Body of pancreas (tissue), 4 donors: ENCODE results near the gene LSM14B. TPM values are rescaled to one million over a fixed set of nuclear protein-coding genes. Genes with fewer than 3 reads are reported as not detected.

Experiments
- ATAC-seq: fragments of 150-250 bp; one replicate; pipeline ENCODE4 v1.9.1; 2016
- DNase-seq, 4 donors: peaks; one replicate each; pipeline ENCODE4 v3.0.0-alpha.2; 2019
- H3K27ac ChIP-seq, 4 donors: fragments of 200-600 bp; sonication (generic); 1 replicate in 3 of 4; 2 replicates in 1 of 4; pipeline versions ENCODE4 v1.5.1 to v1.6.1; 2016 to 2019; ENCODE audit warnings: mild to moderate bottlenecking in 1 of 4, mixed read lengths in 1 of 4, moderate library complexity in 1 of 4
- H3K27me3 ChIP-seq, 2 donors: fragments of 200-600 bp; sonication (generic); one replicate each; pipeline ENCODE4 v1.6.0; 2016; ENCODE audit warnings: mild to moderate bottlenecking in 1 of 2
- H3K36me3 ChIP-seq, 2 donors: fragments of 200-600 bp; sonication (generic); replicated peaks in 1 of 2; 2 replicates each; pipeline ENCODE4 v1.5.1; 2016; ENCODE audit warnings: low read depth in 2 of 2; ENCODE audit not compliant: insufficient read depth in 1 of 2
- H3K4me1 ChIP-seq: fragments of 200-600 bp; sonication (generic); one replicate; pipeline ENCODE4 v1.6.0; 2016
- H3K4me3 ChIP-seq, 2 donors: fragments of 200-600 bp; sonication (generic); 1 replicate in 1 of 2; 2 replicates in 1 of 2; pipeline ENCODE4 v1.5.1; 2016 to 2019
- H3K9me3 ChIP-seq, 3 donors: fragments of 200-600 bp; sonication (generic); 1 replicate in 2 of 3; 2 replicates in 1 of 3; pipeline ENCODE4 v1.5.1; 2016
- CTCF ChIP-seq, 7 experiments: fragments of 450-650 bp in 4 of 7; fragments of 200-600 bp in 3 of 7; sonication (generic) in 3 of 7; IDR thresholded peaks; one replicate each; pipeline ENCODE4 v1.5.1; 2016 to 2019; ENCODE audit warnings: antibody characterized with exemption in 7 of 7
- POLR2A ChIP-seq, 3 donors: fragments of 450-650 bp; IDR thresholded peaks; one replicate each; pipeline ENCODE4 v1.6.1; 2016; ENCODE audit warnings: antibody characterized with exemption in 3 of 3, mild to moderate bottlenecking in 2 of 3
- WGBS, 2 donors: methylation state at CpG; one replicate each; pipeline ENCODE4 v1.1.5; 2017; 5-methylcytosine and 5-hydroxymethylcytosine counted together
- intact Hi-C: fragments of 100-400 bp; cut with DNase I; formaldehyde crosslinking; loops from one replicate; pipeline ENCODE4 v1.15.1; 2023
- total RNA-seq, 2 donors: library from RNA; depleted of rRNA; stranded (reverse); fragments of >200 nt; gene quantifications; one replicate each; pipeline ENCODE4 v1.1.0, GENCODE V29; 2016

Gene LSM14B
- total RNA-seq, 2 donors from 2014 or later = 11.5 to 12.2 TPM

GRCh38 chr20:62133051-62133845, 11.0 kb downstream of the LSM14B start:
- 76 to 77% methylated on average over 13 to 29 of the region's 29 CpGs for WGBS, 2 donors
- intact Hi-C loops = no loop called here
- H3K4me1 ChIP-seq = no peaks in the 10 kb centered on the region
- no peak for TF ChIP-seq POLR2A (IDR thresholded peaks at IDR 0.05)
- TF ChIP-seq CTCF (IDR thresholded peaks at IDR 0.05) = no peak
- peak in 1 of 4 donors; percentile 33 for DNase-seq
- peaks cover 7 to 43% of the 10 kb centered on the region in 2 donors for H3K36me3 ChIP-seq
- no peaks in the 10 kb centered on the region for H3K27me3 ChIP-seq
- H3K4me3 ChIP-seq = no peak overlapping the region
- ATAC-seq = no peak
- no peaks in the 10 kb centered on the region for H3K9me3 ChIP-seq
- H3K27ac ChIP-seq = peak overlapping the region in 2 of 4 donors; percentile 18 to 22

GRCh38 chr20:62133864-62134263, 11.6 kb downstream of the LSM14B start:
- TF ChIP-seq CTCF (IDR thresholded peaks at IDR 0.05) (no peak), POLR2A (IDR thresholded peaks at IDR 0.05) (no peak)
- Histone ChIP-seq H3K4me3 (no peak overlapping the region), H3K27ac (no peak overlapping the region), H3K4me1 (no peaks in the 10 kb centered on the region), H3K9me3 (no peaks in the 10 kb centered on the region), H3K27me3 (no peaks in the 10 kb centered on the region), H3K36me3 (peaks cover 11 to 47% of the 10 kb centered on the region in 2 donors)
- ATAC-seq (no peak), DNase-seq (no peak)
- WGBS, 2 donors = 90 to 92% methylated on average over 7 to 12 of the region's 12 CpGs
- intact Hi-C loops = no loop called here

DNA sequence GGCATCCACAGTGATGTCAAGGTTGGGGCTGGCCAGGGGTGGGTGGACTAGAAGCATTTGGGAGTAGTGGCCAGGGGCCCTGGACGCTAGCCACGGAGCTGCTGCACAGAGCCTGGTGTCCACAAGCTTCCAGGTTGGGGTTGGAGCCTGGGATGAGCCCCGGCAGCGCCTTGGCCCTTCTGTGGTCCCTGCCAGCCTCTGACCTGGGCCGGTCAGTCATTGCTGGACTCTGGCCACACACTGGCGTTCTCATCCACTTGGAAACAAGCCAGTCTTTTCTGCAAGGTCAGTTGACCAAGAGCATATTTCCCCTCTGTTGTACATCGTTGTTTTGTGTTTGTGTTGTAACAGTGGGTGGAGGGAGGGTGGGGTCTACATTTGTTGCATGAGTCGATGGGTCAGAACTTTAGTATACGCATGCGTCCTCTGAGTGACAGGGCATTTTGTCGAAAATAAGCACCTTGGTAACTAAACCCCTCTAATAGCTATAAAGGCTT, 12.5 kb downstream of the LSM14B start:
- no peak overlapping the region for H3K4me3 ChIP-seq
- WGBS, 2 donors = 39 to 48% methylated on average over 11 of the region's 11 CpGs
- no peaks in the 10 kb centered on the region for H3K9me3 ChIP-seq
- H3K27me3 ChIP-seq = no peaks in the 10 kb centered on the region
- DNase-seq (peak in 2 of 4 donors; percentile 40 to 43), ATAC-seq (peak; percentile 26)
- peaks cover 20 to 52% of the 10 kb centered on the region in 2 donors for H3K36me3 ChIP-seq
- TF ChIP-seq CTCF (IDR thresholded peaks at IDR 0.05) = no peak
- no peak for TF ChIP-seq POLR2A (IDR thresholded peaks at IDR 0.05)
- peak overlapping the region in 1 of 4 donors; percentile 29 for H3K27ac ChIP-seq
- intact Hi-C loops = loop anchor here (5.0 kb wide), 1 partner anchor 107 kb away; no protein-coding TSS in a partner anchor
- H3K4me1 ChIP-seq = no peaks in the 10 kb centered on the region

DNA sequence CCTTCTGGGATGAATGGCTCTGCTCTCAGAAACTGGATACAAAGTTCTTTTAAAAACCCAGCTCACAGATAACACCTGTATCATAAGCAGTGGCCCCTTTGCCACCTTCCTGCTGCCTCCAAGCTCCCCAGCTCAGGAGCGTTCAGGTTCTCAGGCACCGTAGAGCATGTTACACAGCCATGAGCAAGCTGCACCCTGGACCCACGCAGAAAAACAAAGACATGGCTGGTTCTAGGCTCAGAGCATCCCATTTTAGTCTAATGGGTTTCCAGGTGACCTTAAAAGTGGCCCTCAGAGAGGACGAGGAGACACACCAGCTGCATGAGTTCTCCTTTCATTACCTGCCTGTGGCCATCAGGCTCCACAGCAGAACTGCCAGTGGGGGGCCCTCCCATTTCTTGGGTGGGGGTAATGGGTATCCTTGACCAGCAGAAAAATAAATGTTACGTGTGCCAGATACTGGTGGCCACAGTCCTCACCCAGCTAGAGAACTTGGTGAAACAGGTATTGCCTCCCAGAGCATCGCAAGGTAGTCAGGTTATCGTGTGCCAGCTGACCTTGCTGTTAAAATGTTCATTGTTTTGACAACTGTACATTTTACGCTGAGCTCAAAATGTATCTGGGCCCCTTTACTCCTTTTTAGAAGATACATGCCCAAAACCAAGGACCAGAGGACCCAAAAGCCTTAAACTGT, 13.4 kb downstream of the LSM14B start:
- DNase-seq (no peak), ATAC-seq (no peak)
- Histone ChIP-seq H3K27ac (no peak overlapping the region), H3K27me3 (no peaks in the 10 kb centered on the region), H3K9me3 (no peaks in the 10 kb centered on the region), H3K4me1 (peaks cover 7% of the 10 kb centered on the region), H3K36me3 (peaks cover 20 to 48% of the 10 kb centered on the region in 2 donors), H3K4me3 (no peak overlapping the region)
- 90 to 94% methylated on average over 7 to 8 of the region's 8 CpGs for WGBS, 2 donors
- no peak for TF ChIP-seq CTCF (IDR thresholded peaks at IDR 0.05)
- TF ChIP-seq POLR2A (IDR thresholded peaks at IDR 0.05) = no peak
- intact Hi-C loops = loop anchor here (5.0 kb wide), 1 partner anchor 108 kb away; no protein-coding TSS in a partner anchor
